Measurements from ENCODE around the gene EDARADD. TPM values are rescaled to one million over a fixed set of nuclear protein-coding genes. Genes with fewer than 3 reads are reported as not detected.

EDARADD gene
- total RNA-seq, 2 experiments from 2014 or later = not detected

DNA sequence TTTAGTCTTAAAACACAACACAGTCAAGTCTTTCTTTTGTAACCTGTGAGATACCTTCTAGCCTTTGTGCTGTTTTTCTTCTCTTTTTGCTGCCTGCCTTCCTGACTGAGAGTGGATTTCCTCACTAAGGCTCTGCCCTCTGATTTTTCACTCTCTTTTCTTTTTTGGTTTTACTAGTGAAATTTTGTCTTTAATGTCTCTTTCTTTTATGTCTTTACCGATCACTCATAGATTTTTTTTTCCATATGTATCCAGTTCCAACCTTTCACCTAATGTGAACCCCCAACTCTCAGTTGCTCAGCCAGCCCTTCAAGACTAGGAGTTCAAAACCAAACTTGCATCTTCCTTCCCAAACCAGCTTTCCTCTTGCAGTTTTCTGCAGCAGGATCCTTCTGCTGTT, 136.2 kb downstream of the EDARADD start:
- no peak for DNase-seq (ENCODE audit: low spot score)
- Histone ChIP-seq H2AFZ (ENCODE audit: low read length) (peak overlapping the region; percentile 41; the same call in 1 of the 2 replicates), H3K9me3 (ENCODE audit: low read length) (no peaks in the 10 kb centered on the region), H4K20me1 (ENCODE audit: insufficient read depth, low read length) (no peaks in the 10 kb centered on the region), H3K4me3 (ENCODE audit: low read depth, low read length, poor library complexity, severe bottlenecking) (no peak overlapping the region), H3K36me3 (ENCODE audit: insufficient read depth, low read length) (no peaks in the 10 kb centered on the region), H3K4me1 (ENCODE audit: insufficient read depth, low read length, poor library complexity, severe bottlenecking) (peaks cover 16% of the 10 kb centered on the region), H3K4me2 (ENCODE audit: low read length) (no peak overlapping the region), H3K9me2 (ENCODE audit: insufficient read depth, low read length) (no peaks in the 10 kb centered on the region), H3K27ac (ENCODE audit: low read depth, low read length, poor library complexity, severe bottlenecking) (no peak overlapping the region), H3K79me2 (ENCODE audit: insufficient read depth, low read depth, low read length) (no peaks in the 10 kb centered on the region)
- BruUV-seq (replicated peaks) = no TSS peak
- TF ChIP-seq, protein P1, sequence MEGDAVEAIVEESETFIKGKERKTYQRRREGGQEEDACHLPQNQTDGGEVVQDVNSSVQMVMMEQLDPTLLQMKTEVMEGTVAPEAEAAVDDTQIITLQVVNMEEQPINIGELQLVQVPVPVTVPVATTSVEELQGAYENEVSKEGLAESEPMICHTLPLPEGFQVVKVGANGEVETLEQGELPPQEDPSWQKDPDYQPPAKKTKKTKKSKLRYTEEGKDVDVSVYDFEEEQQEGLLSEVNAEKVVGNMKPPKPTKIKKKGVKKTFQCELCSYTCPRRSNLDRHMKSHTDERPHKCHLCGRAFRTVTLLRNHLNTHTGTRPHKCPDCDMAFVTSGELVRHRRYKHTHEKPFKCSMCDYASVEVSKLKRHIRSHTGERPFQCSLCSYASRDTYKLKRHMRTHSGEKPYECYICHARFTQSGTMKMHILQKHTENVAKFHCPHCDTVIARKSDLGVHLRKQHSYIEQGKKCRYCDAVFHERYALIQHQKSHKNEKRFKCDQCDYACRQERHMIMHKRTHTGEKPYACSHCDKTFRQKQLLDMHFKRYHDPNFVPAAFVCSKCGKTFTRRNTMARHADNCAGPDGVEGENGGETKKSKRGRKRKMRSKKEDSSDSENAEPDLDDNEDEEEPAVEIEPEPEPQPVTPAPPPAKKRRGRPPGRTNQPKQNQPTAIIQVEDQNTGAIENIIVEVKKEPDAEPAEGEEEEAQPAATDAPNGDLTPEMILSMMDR (conservative IDR thresholded peaks at IDR 0.05; ENCODE audit: low read length) = no peak
- TF ChIP-seq EZH2phosphoT487 (IDR thresholded peaks at IDR 0.05; ENCODE audit: borderline replicate concordance, low read depth, low read length) = no peak
- POLR2A ChIA-PET = no interaction called here
- CTCF ChIA-PET (ENCODE audit: unreplicated experiment) = interaction anchor here (0.5 kb wide), 1 partner anchor 426 kb away, joined by 3 read pairs; no protein-coding TSS in a partner anchor
- intact Hi-C loops (cut with micrococcal nuclease; ENCODE audit: unreplicated experiment) = no loop called here

DNA sequence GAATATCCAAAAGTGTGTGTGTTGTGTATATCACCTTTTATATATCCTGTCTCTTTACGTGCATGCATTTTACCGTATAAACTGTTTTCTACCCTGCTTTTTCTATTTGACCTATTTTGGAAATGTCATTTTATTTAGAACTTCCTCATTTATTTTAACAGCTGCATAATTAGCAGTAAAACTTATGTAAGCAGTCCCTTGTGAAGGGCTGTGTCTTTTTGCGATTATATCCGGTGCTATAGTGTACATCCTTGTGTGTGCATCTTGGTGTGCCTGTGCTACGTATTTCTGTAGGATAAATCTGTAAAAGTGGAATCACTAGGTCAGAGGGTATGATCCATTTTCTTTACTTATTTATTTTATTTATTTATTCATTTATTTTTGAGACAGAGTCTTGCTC, 136.9 kb downstream of the EDARADD start:
- Histone ChIP-seq H4K20me1 (ENCODE audit: insufficient read depth, low read length) (no peaks in the 10 kb centered on the region), H3K9me3 (ENCODE audit: low read length) (no peaks in the 10 kb centered on the region), H3K27ac (ENCODE audit: low read depth, low read length, poor library complexity, severe bottlenecking) (no peak overlapping the region), H3K4me1 (ENCODE audit: insufficient read depth, low read length, poor library complexity, severe bottlenecking) (peaks cover 16% of the 10 kb centered on the region), H3K36me3 (ENCODE audit: insufficient read depth, low read length) (no peaks in the 10 kb centered on the region), H3K4me3 (ENCODE audit: low read depth, low read length, poor library complexity, severe bottlenecking) (no peak overlapping the region), H3K4me2 (ENCODE audit: low read length) (no peak overlapping the region), H2AFZ (ENCODE audit: low read length) (peak overlapping the region; percentile 41; the same call in 1 of the 2 replicates), H3K9me2 (ENCODE audit: insufficient read depth, low read length) (no peaks in the 10 kb centered on the region), H3K79me2 (ENCODE audit: insufficient read depth, low read depth, low read length) (no peaks in the 10 kb centered on the region)
- no peak for DNase-seq (ENCODE audit: low spot score)
- BruUV-seq (replicated peaks) = no TSS peak
- intact Hi-C loops (cut with micrococcal nuclease; ENCODE audit: unreplicated experiment) = no loop called here
- CTCF ChIA-PET (ENCODE audit: unreplicated experiment) = no interaction called here
- POLR2A ChIA-PET = interaction anchor here (0.7 kb wide), 1 partner anchor 1028 kb away, joined by 3 read pairs; no protein-coding TSS in a partner anchor
- TF ChIP-seq, protein P1 (conservative IDR thresholded peaks at IDR 0.05; ENCODE audit: low read length) = no peak
- no peak for TF ChIP-seq EZH2phosphoT487 (IDR thresholded peaks at IDR 0.05; ENCODE audit: borderline replicate concordance, low read depth, low read length)

DNA sequence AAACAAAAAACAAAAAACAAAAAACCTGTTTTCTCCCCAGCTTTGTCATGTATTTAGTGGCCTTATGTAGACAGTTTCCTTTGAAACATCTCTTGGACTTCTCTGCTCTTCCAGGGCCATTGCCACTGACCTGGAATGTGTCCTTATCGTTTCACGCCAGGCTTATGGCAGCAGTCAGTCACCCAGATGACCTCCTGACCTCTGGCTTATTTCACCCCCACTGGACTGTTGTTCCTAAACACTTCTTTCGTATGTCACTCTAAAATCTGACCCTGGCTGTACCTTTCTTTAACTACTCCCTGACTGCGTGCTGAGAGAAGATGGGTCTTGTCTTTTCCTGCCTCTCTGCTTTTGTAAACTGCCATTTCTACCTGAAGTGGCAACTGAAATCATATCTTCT, 138.8 kb downstream of the EDARADD start:
- ChIA-PET CTCF (ENCODE audit: unreplicated experiment) (no interaction called here), POLR2A (no interaction called here)
- Histone ChIP-seq H3K4me2 (ENCODE audit: low read length) (no peak overlapping the region), H2AFZ (ENCODE audit: low read length) (no peak overlapping the region), H3K79me2 (ENCODE audit: insufficient read depth, low read depth, low read length) (no peaks in the 10 kb centered on the region), H3K9me3 (ENCODE audit: low read length) (no peaks in the 10 kb centered on the region), H4K20me1 (ENCODE audit: insufficient read depth, low read length) (no peaks in the 10 kb centered on the region), H3K4me3 (ENCODE audit: low read depth, low read length, poor library complexity, severe bottlenecking) (no peak overlapping the region), H3K9me2 (ENCODE audit: insufficient read depth, low read length) (no peaks in the 10 kb centered on the region), H3K36me3 (ENCODE audit: insufficient read depth, low read length) (no peaks in the 10 kb centered on the region), H3K27ac (ENCODE audit: low read depth, low read length, poor library complexity, severe bottlenecking) (no peak overlapping the region), H3K4me1 (ENCODE audit: insufficient read depth, low read length, poor library complexity, severe bottlenecking) (peaks cover 16% of the 10 kb centered on the region)
- DNase-seq (ENCODE audit: low spot score) = no peak
- intact Hi-C loops (cut with micrococcal nuclease; ENCODE audit: unreplicated experiment) = no loop called here
- TF ChIP-seq, protein P1 (conservative IDR thresholded peaks at IDR 0.05; ENCODE audit: low read length) = no peak
- no peak for TF ChIP-seq EZH2phosphoT487 (IDR thresholded peaks at IDR 0.05; ENCODE audit: borderline replicate concordance, low read depth, low read length)
- BruUV-seq (replicated peaks) = no TSS peak
